ENCODE data around the gene TMEM18. TPM values are rescaled to one million over a fixed set of nuclear protein-coding genes. Genes with fewer than 3 reads are reported as not detected.

Gene TMEM18
- total RNA-seq, 2 experiments from 2014 or later, result 22.4 to 25.1 TPM

GRCh38 chr2:669323-669722, 7.9 kb downstream of the TMEM18 start:
- Mint-ChIP-seq H3K9me3 (peaks cover 19% of the 10 kb centered on the region), H3K4me3 (no peak overlapping the region), H3K27me3 (ENCODE audit: low read depth) (no peaks in the 10 kb centered on the region), H3K4me1 (ENCODE audit: low read depth) (peaks cover 34% of the 10 kb centered on the region), H3K36me3 (ENCODE audit: low read depth) (peaks cover 50% of the 10 kb centered on the region), H3K27ac (peak overlapping the region; percentile 57)
- DNase-seq, result no peak
- intact Hi-C loops (cut with micrococcal nuclease), result loop anchor here (10.0 kb wide), 1 partner anchor 235 kb away; no protein-coding TSS in a partner anchor
- CTCF ChIA-PET, result no interaction called here

- intact Hi-C loops (cut with micrococcal nuclease), result loop anchor here (1.0 to 10.0 kb wide), 2 partner anchors 139 to 233 kb away; no protein-coding TSS in a partner anchor
- DNase-seq, result no peak
- Mint-ChIP-seq H3K27ac (peak overlapping the region; percentile 44), H3K9me3 (peaks cover 19% of the 10 kb centered on the region), H3K4me1 (ENCODE audit: low read depth) (peaks cover 33% of the 10 kb centered on the region), H3K36me3 (ENCODE audit: low read depth) (peaks cover 59% of the 10 kb centered on the region), H3K4me3 (no peak overlapping the region), H3K27me3 (ENCODE audit: low read depth) (no peaks in the 10 kb centered on the region)
- CTCF ChIA-PET, result interaction anchor here (1.2 kb wide), 1 partner anchor 12 kb away, joined by 3 read pairs; no protein-coding TSS in a partner anchor
These were observed 9.2 kb downstream of the TMEM18 start for GRCh38 chr2:668000-668398.

GRCh38 chr2:667332-667999, 9.7 kb downstream of the TMEM18 start:
- Mint-ChIP-seq H3K27ac (peak overlapping the region; percentile 44), H3K36me3 (ENCODE audit: low read depth) (peaks cover 60% of the 10 kb centered on the region), H3K4me3 (no peak overlapping the region), H3K9me3 (peaks cover 19% of the 10 kb centered on the region), H3K27me3 (ENCODE audit: low read depth) (no peaks in the 10 kb centered on the region), H3K4me1 (ENCODE audit: low read depth) (peaks cover 35% of the 10 kb centered on the region)
- intact Hi-C loops (cut with micrococcal nuclease), result loop anchor here (1.0 to 10.0 kb wide), 2 partner anchors 138 to 233 kb away; no protein-coding TSS in a partner anchor
- DNase-seq, result peak; percentile 60
- CTCF ChIA-PET, result interaction anchor here (0.7 to 1.2 kb wide), 4 partner anchors 11 to 588 kb away, joined by 3 to 5 read pairs (median 3); no protein-coding TSS in a partner anchor

GRCh38 chr2:666441-666840, 10.8 kb downstream of the TMEM18 start:
- peaks cover 60% of the 10 kb centered on the region for H3K36me3 Mint-ChIP-seq (ENCODE audit: low read depth)

GRCh38 chr2:665340-666073, 11.7 kb downstream of the TMEM18 start:
- peaks cover 55% of the 10 kb centered on the region for H3K36me3 Mint-ChIP-seq (ENCODE audit: low read depth)
- intact Hi-C loops (cut with micrococcal nuclease), result loop anchor here (10.0 kb wide), 1 partner anchor 231 kb away; no protein-coding TSS in a partner anchor
- H3K27ac Mint-ChIP-seq, result no peak overlapping the region
- CTCF ChIA-PET, result interaction anchor here (0.8 to 1.1 kb wide), 2 partner anchors 136 to 229 kb away, joined by 3 read pairs; no protein-coding TSS in a partner anchor
- no peak overlapping the region for H3K4me3 Mint-ChIP-seq
- H3K4me1 Mint-ChIP-seq (ENCODE audit: low read depth), result peaks cover 45% of the 10 kb centered on the region
- peaks cover 19% of the 10 kb centered on the region for H3K9me3 Mint-ChIP-seq
- no peaks in the 10 kb centered on the region for H3K27me3 Mint-ChIP-seq (ENCODE audit: low read depth)
- no peak for DNase-seq

More at GRCh38 chr2:666441-666840, 10.8 kb downstream of the TMEM18 start:
- H3K9me3 Mint-ChIP-seq, result peaks cover 19% of the 10 kb centered on the region
- H3K27ac Mint-ChIP-seq, result no peak overlapping the region
- peaks cover 42% of the 10 kb centered on the region for H3K4me1 Mint-ChIP-seq (ENCODE audit: low read depth)
- intact Hi-C loops (cut with micrococcal nuclease), result loop anchor here (10.0 kb wide), 1 partner anchor 232 kb away; no protein-coding TSS in a partner anchor
- H3K27me3 Mint-ChIP-seq (ENCODE audit: low read depth), result no peaks in the 10 kb centered on the region
- no peak overlapping the region for H3K4me3 Mint-ChIP-seq
- CTCF ChIA-PET, result interaction anchor here (0.6 to 1.1 kb wide), 3 partner anchors 137 to 975 kb away, joined by 3 read pairs; no protein-coding TSS in a partner anchor
- no peak for DNase-seq

GRCh38 chr2:664063-664462, 13.1 kb downstream of the TMEM18 start:
- CTCF ChIA-PET, result no interaction called here
- H3K27ac Mint-ChIP-seq, result no peak overlapping the region
- H3K27me3 Mint-ChIP-seq (ENCODE audit: low read depth), result no peaks in the 10 kb centered on the region
- intact Hi-C loops (cut with micrococcal nuclease), result loop anchor here (10.0 kb wide), 1 partner anchor 229 kb away; no protein-coding TSS in a partner anchor
- peaks cover 46% of the 10 kb centered on the region for H3K36me3 Mint-ChIP-seq (ENCODE audit: low read depth)
- DNase-seq, result no peak
- H3K4me1 Mint-ChIP-seq (ENCODE audit: low read depth), result peaks cover 45% of the 10 kb centered on the region
- no peak overlapping the region for H3K4me3 Mint-ChIP-seq
- peaks cover 19% of the 10 kb centered on the region for H3K9me3 Mint-ChIP-seq

GRCh38 chr2:663221-663620, 14.0 kb downstream of the TMEM18 start:
- no peak for DNase-seq
- peaks cover 19% of the 10 kb centered on the region for H3K9me3 Mint-ChIP-seq
- H3K27ac Mint-ChIP-seq, result no peak overlapping the region
- H3K4me3 Mint-ChIP-seq, result no peak overlapping the region
- H3K4me1 Mint-ChIP-seq (ENCODE audit: low read depth), result peaks cover 43% of the 10 kb centered on the region
- peaks cover 42% of the 10 kb centered on the region for H3K36me3 Mint-ChIP-seq (ENCODE audit: low read depth)
- intact Hi-C loops (cut with micrococcal nuclease), result loop anchor here (2.0 to 10.0 kb wide), 2 partner anchors 26 to 228 kb away; no protein-coding TSS in a partner anchor
- no peaks in the 10 kb centered on the region for H3K27me3 Mint-ChIP-seq (ENCODE audit: low read depth)
- CTCF ChIA-PET, result interaction anchor here (1.0 to 1.2 kb wide), 3 partner anchors 11 to 133 kb away, joined by 4 to 6 read pairs (median 5); no protein-coding TSS in a partner anchor

GRCh38 chr2:661360-661635, 15.9 kb downstream of the TMEM18 start:
- CTCF ChIA-PET, result no interaction called here
- Mint-ChIP-seq H3K9me3 (peaks cover 15% of the 10 kb centered on the region), H3K4me1 (ENCODE audit: low read depth) (peaks cover 40% of the 10 kb centered on the region), H3K36me3 (ENCODE audit: low read depth) (peaks cover 27% of the 10 kb centered on the region), H3K4me3 (no peak overlapping the region), H3K27ac (no peak overlapping the region), H3K27me3 (ENCODE audit: low read depth) (no peaks in the 10 kb centered on the region)
- intact Hi-C loops (cut with micrococcal nuclease), result loop anchor here (10.0 kb wide), 1 partner anchor 226 kb away; no protein-coding TSS in a partner anchor
- no peak for DNase-seq

- H3K27ac Mint-ChIP-seq, result no peak overlapping the region
- intact Hi-C loops (cut with micrococcal nuclease), result loop anchor here (10.0 kb wide), 1 partner anchor 226 kb away; no protein-coding TSS in a partner anchor
- peaks cover 44% of the 10 kb centered on the region for H3K4me1 Mint-ChIP-seq (ENCODE audit: low read depth)
- no peaks in the 10 kb centered on the region for H3K27me3 Mint-ChIP-seq (ENCODE audit: low read depth)
- no peak for DNase-seq
- peaks cover 10% of the 10 kb centered on the region for H3K9me3 Mint-ChIP-seq
- H3K4me3 Mint-ChIP-seq, result no peak overlapping the region
- peaks cover 23% of the 10 kb centered on the region for H3K36me3 Mint-ChIP-seq (ENCODE audit: low read depth)
- CTCF ChIA-PET, result no interaction called here
These were observed 16.4 kb downstream of the TMEM18 start for GRCh38 chr2:660586-661359.

- peaks cover 45% of the 10 kb centered on the region for H3K4me1 Mint-ChIP-seq (ENCODE audit: low read depth)
- no peaks in the 10 kb centered on the region for H3K27me3 Mint-ChIP-seq (ENCODE audit: low read depth)
- CTCF ChIA-PET, result no interaction called here
- peaks cover 16% of the 10 kb centered on the region for H3K36me3 Mint-ChIP-seq (ENCODE audit: low read depth)
- H3K4me3 Mint-ChIP-seq, result no peak overlapping the region
- DNase-seq, result no peak
- intact Hi-C loops (cut with micrococcal nuclease), result loop anchor here (10.0 kb wide), 1 partner anchor 225 kb away; no protein-coding TSS in a partner anchor
- no peak overlapping the region for H3K27ac Mint-ChIP-seq
- H3K9me3 Mint-ChIP-seq, result peaks cover 3% of the 10 kb centered on the region
These were observed 17.2 kb downstream of the TMEM18 start for GRCh38 chr2:660029-660428.

GRCh38 chr2:658426-658825, 18.8 kb downstream of the TMEM18 start:
- Mint-ChIP-seq H3K36me3 (ENCODE audit: low read depth) (peaks cover 5% of the 10 kb centered on the region), H3K4me1 (ENCODE audit: low read depth) (peaks cover 34% of the 10 kb centered on the region), H3K27ac (no peak overlapping the region), H3K9me3 (no peaks in the 10 kb centered on the region), H3K27me3 (ENCODE audit: low read depth) (no peaks in the 10 kb centered on the region), H3K4me3 (no peak overlapping the region)
- no peak for DNase-seq
- intact Hi-C loops (cut with micrococcal nuclease), result no loop called here
- CTCF ChIA-PET, result interaction anchor here (0.7 kb wide), 1 partner anchor 66 kb away, joined by 3 read pairs; no protein-coding TSS in a partner anchor

GRCh38 chr2:657766-658165, 19.4 kb downstream of the TMEM18 start:
- Mint-ChIP-seq H3K27ac (no peak overlapping the region), H3K4me3 (no peak overlapping the region), H3K9me3 (no peaks in the 10 kb centered on the region), H3K4me1 (ENCODE audit: low read depth) (peaks cover 33% of the 10 kb centered on the region), H3K36me3 (ENCODE audit: low read depth) (peaks cover 2% of the 10 kb centered on the region), H3K27me3 (ENCODE audit: low read depth) (no peaks in the 10 kb centered on the region)
- CTCF ChIA-PET, result no interaction called here
- intact Hi-C loops (cut with micrococcal nuclease), result no loop called here
- DNase-seq, result no peak

Data from activated naive CD4-positive, alpha-beta T cell treated with anti-CD3 and anti-CD28 coated beads for 36 hours (primary cell).